Measurements from ENCODE around the gene SMYD3.

- TF ChIP-seq ZNF274 (IDR thresholded peaks at IDR 0.05; ENCODE audit: low read depth, low read length) (no peak), YY1 (IDR thresholded peaks at IDR 0.05; ENCODE audit: insufficient read depth, insufficient read length) (no peak)
These were observed 225.4 kb downstream of the SMYD3 start for GRCh38 chr1:246281639-246282038.
